NCI-H446 treated with DMSO at 0.1 percent for 48 hours (cell line): ENCODE results near the gene PCIF1.
"Not testable (repeated sequence)": the region's sequence is repeated elsewhere in the genome, so short reads cannot be mapped to it uniquely, and the experiment has no call there.

Experiments
- DNase-seq: peaks from one replicate; lab custom pipeline; 2025; lab: John Stamatoyannopoulos, UW

PCIF1 gene

GRCh38 chr20:45967551-45968080, 33.1 kb downstream of the PCIF1 start:
- no peak for DNase-seq

- no peak for DNase-seq
These were observed 33.7 kb downstream of the PCIF1 start for GRCh38 chr20:45968081-45968671.

- no peak for DNase-seq
These were observed 34.6 kb downstream of the PCIF1 start for GRCh38 chr20:45968801-45969711.

GRCh38 chr20:45969712-45970634, 35.5 kb downstream of the PCIF1 start:
- DNase-seq = peak; percentile 35

- DNase-seq = no peak
These were observed 36.4 kb downstream of the PCIF1 start for GRCh38 chr20:45970646-45971424.

GRCh38 chr20:45971425-45971674, 36.9 kb downstream of the PCIF1 start:
- DNase-seq = peak; percentile 36

- peak; percentile 88 for DNase-seq
These were observed 37.4 kb downstream of the PCIF1 start, which contains the start of gene ZNF335 for GRCh38 chr20:45971675-45972499. TSS of gene ZNF335 (minus strand) at chr20:45972203. CDS start at chr20:45971410, 793 bp downstream.

- DNase-seq = no peak
These were observed 38.2 kb downstream of the PCIF1 start for GRCh38 chr20:45972500-45973183.

- DNase-seq = no peak
These were observed 40.5 kb downstream of the PCIF1 start for GRCh38 chr20:45974896-45975565.

- DNase-seq = no peak
These were observed 41.2 kb downstream of the PCIF1 start for GRCh38 chr20:45975686-45976085.

GRCh38 chr20:45976086-45976485, 41.6 kb downstream of the PCIF1 start:
- DNase-seq = no peak

- DNase-seq = no peak
These were observed 46.8 kb downstream of the PCIF1 start for GRCh38 chr20:45981261-45981660.

GRCh38 chr20:45983279-45983743, 48.8 kb downstream of the PCIF1 start:
- no peak for DNase-seq

- DNase-seq = no peak
These were observed 51.1 kb downstream of the PCIF1 start for GRCh38 chr20:45985573-45985972.

GRCh38 chr20:45987108-45987780, 52.8 kb downstream of the PCIF1 start:
- DNase-seq = no peak

- DNase-seq = not testable (repeated sequence)
These were observed 54.3 kb downstream of the PCIF1 start for GRCh38 chr20:45988830-45989229.

GRCh38 chr20:45991616-45992015, 57.1 kb downstream of the PCIF1 start:
- no peak for DNase-seq

GRCh38 chr20:45993197-45993951, 58.9 kb downstream of the PCIF1 start:
- DNase-seq = no peak
